ENCODE measurements around the gene CISH. TPM values are rescaled to one million over a fixed set of nuclear protein-coding genes. Genes with fewer than 3 reads are reported as not detected.

The CISH gene
- total and polyA plus RNA-seq, 10 of the 15 experiments (the other 5 are each of a cell fraction or from before 2014, with no cell fraction given), result 0.21 to 4.4 (median 1.8) TPM

- peaks cover 21% of the 10 kb centered on the region for H3K4me1 ChIP-seq (ENCODE audit: control insufficient read depth, insufficient read depth, low read length)
- H3K9ac ChIP-seq (ENCODE audit: control insufficient read depth, insufficient read depth, low read length), result no peak overlapping the region
- WGBS (ENCODE audit: insufficient coverage, insufficient replicate concordance, low lambda C conversion rate, missing lambda C conversion rate), result 40% methylated on average over 9 of the region's 9 CpGs
- CTCF ChIA-PET, result interaction anchor here (1.3 to 4.8 kb wide), 7 partner anchors 8 to 31 kb away, joined by 3 to 42 read pairs (median 13); partner anchors contain the start of gene CISH
- H3K27ac ChIP-seq (ENCODE audit: control insufficient read depth, insufficient read depth), result no peak overlapping the region
- no peak overlapping the region for H2AFZ ChIP-seq (ENCODE audit: control insufficient read depth, low read depth, low read length)
- FAIRE-seq, result no peak
- POLR2A ChIA-PET, result interaction anchor here (0.9 to 7.6 kb wide), 6 partner anchors 8 to 36 kb away, joined by 3 to 65 read pairs (median 7); partner anchors contain the start of genes C3orf18, CISH and HEMK1
- no peak for ATAC-seq
- in situ Hi-C loops (cut with MboI), result loop anchor here (25.0 kb wide), 1 partner anchor 1085 kb away; no protein-coding TSS in a partner anchor
- intact Hi-C loops (cut with micrococcal nuclease; ENCODE audit: unreplicated experiment), result no loop called here
- no peak overlapping the region for H3K4me2 ChIP-seq (ENCODE audit: control insufficient read depth, insufficient read depth)
- no peaks in the 10 kb centered on the region for H3K9me3 ChIP-seq (replicated peaks; ENCODE audit: control insufficient read depth, insufficient read depth, low read length)
- no TSS peak for BruUV-seq (replicated peaks)
- RAD21 ChIA-PET (ENCODE audit: unreplicated experiment), result interaction anchor here (1.3 to 3.0 kb wide), 4 partner anchors 8 to 31 kb away, joined by 3 to 32 read pairs (median 10); partner anchors contain the start of gene CISH
- no peak for DNase-seq (ENCODE audit: low read depth, low spot score)
- no peaks in the 10 kb centered on the region for H3K36me3 ChIP-seq (ENCODE audit: control insufficient read depth in 2 of 2, insufficient read depth in 2 of 2, low read length in 1 of 2)
- H3K79me2 ChIP-seq (ENCODE audit: control insufficient read depth, insufficient read depth, low read length), result no peaks in the 10 kb centered on the region
- no peaks in the 10 kb centered on the region for H4K20me1 ChIP-seq (ENCODE audit: control insufficient read depth, insufficient read depth)
- no peak overlapping the region for H3K4me3 ChIP-seq
- no peak for TF ChIP-seq CBX5 (IDR thresholded peaks at IDR 0.05; ENCODE audit: low read depth)
- TF ChIP-seq ESRRA (IDR thresholded peaks at IDR 0.05; ENCODE audit: low read length), result no peak
- TF ChIP-seq MEF2A (IDR thresholded peaks at IDR 0.05; ENCODE audit: insufficient read depth, low read depth, low read length), result no peak
- no peak for TF ChIP-seq SUPT20H (IDR thresholded peaks at IDR 0.05; ENCODE audit: borderline replicate concordance, control insufficient read depth, low read depth, low read length)
- no peak for TF ChIP-seq REST (IDR thresholded peaks at IDR 0.05; ENCODE audit: low read depth, low read length)
- no peak for TF ChIP-seq HDGF (IDR thresholded peaks at IDR 0.05)
- no peak for TF ChIP-seq TAF1 (IDR thresholded peaks at IDR 0.05; ENCODE audit: borderline replicate concordance, low read depth, low read length)
- no peak for TF ChIP-seq ZNF687 (IDR thresholded peaks at IDR 0.05)
- TF ChIP-seq PAX8 (IDR thresholded peaks at IDR 0.05), result no peak
- no peak for TF ChIP-seq PML (IDR thresholded peaks at IDR 0.05; ENCODE audit: low read length)
- TF ChIP-seq JUND (IDR thresholded peaks at IDR 0.05; ENCODE audit: low read depth, low read length), result no peak
- no peak for TF ChIP-seq NR2C2 (IDR thresholded peaks at IDR 0.05; ENCODE audit: borderline replicate concordance, control insufficient read depth, insufficient read length, low read depth)
- no peak for TF ChIP-seq ZSCAN29 (IDR thresholded peaks at IDR 0.05)
- TF ChIP-seq ZNF207 (IDR thresholded peaks at IDR 0.05; ENCODE audit: borderline replicate concordance), result no peak
- no peak for TF ChIP-seq ZNF217 (IDR thresholded peaks at IDR 0.05)
- no peak for TF ChIP-seq TCF7 (IDR thresholded peaks at IDR 0.05; ENCODE audit: borderline replicate concordance)
- H3K27me3 ChIP-seq (replicated peaks in 1 of 2; ENCODE audit: control insufficient read depth in 2 of 2, insufficient read depth in 2 of 2, low read length in 1 of 2), result no peaks in the 10 kb centered on the region
- SMC1A ChIA-PET (ENCODE audit: uncharacterized antibody, unreplicated experiment), result interaction anchor here (1.1 to 3.3 kb wide), 5 partner anchors 11 to 34 kb away, joined by 3 to 15 read pairs (median 5); partner anchors contain the start of gene HEMK1
Measured at GRCh38 chr3:50602595-50603191, 8.9 kb downstream of the CISH start.

All from GM12878 (cell line).